K562 (cell line): ENCODE results near the gene NMRK1. TPM values are rescaled to one million over a fixed set of nuclear protein-coding genes. Genes with fewer than 3 reads are reported as not detected.
A peak's percentile ranks its signal among the peaks of the same experiment; 100 is the strongest.

Source experiments
- CREB1 ChIP-seq, 2 experiments: sonication (generic) in 1 of 2; formaldehyde crosslinking in 1 of 2; IDR thresholded peaks; 2 replicates each; pipeline versions ENCODE4 v1.6.1 to v1.8.0; 2012 to 2022; ENCODE audit warnings: inconsistent platforms in 1 of 2, mild to moderate bottlenecking in 1 of 2, missing genetic modification reagents in 1 of 2, moderate library complexity in 1 of 2
- CXXC5 ChIP-seq: fragments of 250-450 bp; sonication (Bioruptor Pico); IDR thresholded peaks from 2 replicates; pipeline ENCODE4 v1.8.0; 2022; ENCODE audit warnings: inconsistent platforms, mild to moderate bottlenecking, moderate library complexity
- GMEB1 ChIP-seq: fragments of 250-450 bp; sonication (Bioruptor Pico); IDR thresholded peaks from 2 replicates; pipeline ENCODE4 v1.4.0; 2020; ENCODE audit warnings: mild to moderate bottlenecking
- JUNB ChIP-seq: fragments of 450-650 bp; formaldehyde crosslinking; conservative IDR thresholded peaks from 2 replicates; pipeline ENCODE4 v1.4.0; 2020; ENCODE audit warnings: mild to moderate bottlenecking
- L3MBTL2 ChIP-seq: fragments of 450-650 bp; IDR thresholded peaks from 2 replicates; pipeline ENCODE4 v1.6.1; 2016; ENCODE audit warnings: mild to moderate bottlenecking, moderate library complexity
- MAX ChIP-seq: sonication (generic); formaldehyde crosslinking; IDR thresholded peaks from 2 replicates; pipeline ENCODE4 v1.9.0; 2022; ENCODE audit warnings: mild to moderate bottlenecking, missing genetic modification reagents
- POLR2B ChIP-seq: fragments of 450-650 bp; IDR thresholded peaks from 2 replicates; pipeline ENCODE4 v1.6.1; 2018; ENCODE audit warnings: low read depth; ENCODE audit not compliant: partially characterized antibody
- POLR2G ChIP-seq: fragments of 200-400 bp; formaldehyde crosslinking; IDR thresholded peaks from 2 replicates; pipeline ENCODE4 v1.6.1; 2017; ENCODE audit warnings: low read depth, mild to moderate bottlenecking, antibody characterized with exemption, low read length, moderate library complexity
- SIN3B ChIP-seq: fragments of 450-650 bp; IDR thresholded peaks from 2 replicates; pipeline ENCODE4 v1.6.1; 2017; ENCODE audit warnings: low read depth, mild to moderate bottlenecking, moderate library complexity
- YY1 ChIP-seq, 3 experiments: IDR thresholded peaks; 2 replicates each; pipeline ENCODE4 v1.6.1; 2011; ENCODE audit warnings: low read length in 2 of 3, mild to moderate bottlenecking in 2 of 3, moderate library complexity in 2 of 3, borderline replicate concordance in 1 of 3, control low read depth in 1 of 3, low read depth in 1 of 3; ENCODE audit not compliant: insufficient read depth in 3 of 3, insufficient replicate concordance in 2 of 3, control insufficient read depth in 1 of 3, insufficient read length in 1 of 3; ENCODE audit errors: extremely low read depth in 1 of 3
- ZNF592 ChIP-seq: fragments of 450-650 bp; IDR thresholded peaks from 2 replicates; pipeline ENCODE4 v1.6.1; 2017; ENCODE audit warnings: antibody characterized with exemption, mild to moderate bottlenecking
- ZNF644 ChIP-seq: fragments of 200-800 bp; sonication (Bioruptor generic); IDR thresholded peaks from 2 replicates; pipeline ENCODE4 v1.6.1; 2016; ENCODE audit warnings: low read depth, missing genetic modification characterization, missing compliant biosample characterization
- ZNF766 ChIP-seq: fragments of 200-800 bp; sonication (Bioruptor generic); conservative IDR thresholded peaks from 2 replicates; pipeline ENCODE4 v1.6.1; 2016; ENCODE audit warnings: missing genetic modification characterization, missing compliant biosample characterization
- polyA plus RNA-seq, 8 experiments: library from polyadenylated mRNA; depleted of rRNA in 4 of 8; stranded (reverse) in 5 of 8; unstranded in 3 of 8; fragments of >200 nt; fragmentation: Nextera tagmentation in 2 of 8; fragmentation: Illumina TruSeq in 1 of 8; extraction: Ambion mirVana in 2 of 8; extraction: Trizol in 1 of 8; gene quantifications; 2 replicates each; pipeline versions ENCODE4 v1.2.1 to v1.2.3, GENCODE V29; 2011 to 2014; ENCODE audit warnings: inconsistent platforms in 1 of 8, missing spikeins in 1 of 8
- total RNA-seq, 7 experiments: library from RNA; depleted of rRNA in 6 of 7; stranded (reverse); fragments of >200 nt in 6 of 7; fragmentation: Illumina TruSeq in 2 of 7; extraction: Trizol in 2 of 7; gene quantifications; 2 replicates each; pipeline versions ENCODE4 v1.2.1 to v1.2.3, GENCODE V29; 2011 to 2021; ENCODE audit warnings: low replicate concordance in 1 of 7
- TF ChIP-seq, protein P1 (sequence below): sonication (generic); formaldehyde crosslinking; IDR thresholded peaks from 2 replicates; pipeline ENCODE4 v1.9.0; 2022; ENCODE audit warnings: mild to moderate bottlenecking, missing genetic modification reagents
- TF ChIP-seq, protein P2 (sequence below), 2 experiments: fragments of 450-650 bp; conservative IDR thresholded peaks; 2 replicates each; pipeline ENCODE4 v1.6.1; 2017; ENCODE audit warnings: mild to moderate bottlenecking in 2 of 2, moderate library complexity in 2 of 2

Gene NMRK1
- total and polyA plus RNA-seq, 9 of the 15 experiments (the other 6 are each of a cell fraction or from before 2014, with no cell fraction given), result 1.1 to 3.5 (median 1.7) TPM

DNA sequence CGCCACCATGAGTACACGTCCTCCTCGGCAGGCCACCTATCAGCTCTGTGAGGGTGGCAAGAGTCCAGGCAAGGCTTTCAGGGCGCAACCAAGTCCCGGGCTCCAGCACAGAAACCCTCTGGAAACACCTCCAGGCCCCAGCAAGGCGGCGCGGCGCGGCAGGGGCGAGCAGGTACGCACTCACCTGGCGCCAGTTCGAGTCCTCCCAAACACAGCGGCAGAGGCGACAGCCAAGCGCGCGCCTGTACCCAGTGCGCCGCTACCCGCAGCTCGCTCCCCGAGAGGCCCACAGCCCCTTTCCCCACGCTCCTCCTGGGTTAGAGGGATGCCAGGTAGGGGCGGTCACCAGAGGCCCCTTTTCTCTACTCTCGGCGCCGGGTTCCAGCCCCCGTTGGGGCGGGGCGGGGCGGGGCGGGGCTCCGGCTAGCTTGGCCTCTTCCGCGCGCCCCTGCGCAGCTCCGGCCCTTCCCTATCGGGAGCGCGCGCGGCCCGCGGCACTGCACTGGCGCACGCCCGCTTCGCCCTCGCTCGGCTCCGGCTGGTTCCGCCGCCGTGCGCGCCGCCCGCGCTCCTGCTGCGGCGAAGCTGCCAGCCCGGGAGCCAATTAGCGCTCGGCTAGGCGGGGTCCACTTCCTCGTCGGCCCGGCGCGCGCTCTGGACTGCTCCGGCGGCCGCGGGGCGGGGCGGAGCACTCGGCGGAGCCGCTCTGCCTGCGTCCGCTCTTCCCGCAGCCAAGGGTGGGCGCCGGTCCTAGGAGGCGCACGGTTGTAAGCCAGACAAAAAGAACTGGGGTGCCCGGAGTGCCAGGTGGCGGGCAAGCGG is at the start of gene NMRK1, which contains the start of gene OSTF1 (continued):
- TF ChIP-seq POLR2G (peak; percentile 91), GMEB1 (CRISPR knock-in tag) (peak; percentile 80), ZNF766 (CRISPR knock-in tag) (peak; percentile 71), CXXC5 (CRISPR knock-in tag) (peak; percentile 62; the same call in 1 of the 2 replicates), POLR2B (peak; percentile 56), YY1 (IDR thresholded peaks at IDR 0.05; ENCODE audit: borderline replicate concordance in 1 of 3, control insufficient read depth in 1 of 3, extremely low read depth in 1 of 3, insufficient read depth in 3 of 3, insufficient read length in 1 of 3, insufficient replicate concordance in 2 of 3, low read depth in 1 of 3, low read length in 2 of 3) (peak in 1 of 3 experiments; percentile 10), SIN3B (0 out of 2 replicates have a peak, but pooled peaks have one; percentile 8), L3MBTL2 (peak; percentile 34; the same call in 1 of the 2 replicates), ZNF644 (tag) (0 out of 2 replicates have a peak, but pooled peaks have one; percentile 28), CREB1 (IDR thresholded peaks at IDR 0.05) (0 out of 2 replicates have a peak, but pooled peaks have one; percentile 8), CREB1 (CRISPR knock-in tag; IDR thresholded peaks at IDR 0.05) (no peak), JUNB (CRISPR knock-in tag) (no peak), MAX (CRISPR knock-in tag) (peak; percentile 45; the same call in 1 of the 2 replicates), ZNF592 (no peak)
- TF ChIP-seq, protein P1, sequence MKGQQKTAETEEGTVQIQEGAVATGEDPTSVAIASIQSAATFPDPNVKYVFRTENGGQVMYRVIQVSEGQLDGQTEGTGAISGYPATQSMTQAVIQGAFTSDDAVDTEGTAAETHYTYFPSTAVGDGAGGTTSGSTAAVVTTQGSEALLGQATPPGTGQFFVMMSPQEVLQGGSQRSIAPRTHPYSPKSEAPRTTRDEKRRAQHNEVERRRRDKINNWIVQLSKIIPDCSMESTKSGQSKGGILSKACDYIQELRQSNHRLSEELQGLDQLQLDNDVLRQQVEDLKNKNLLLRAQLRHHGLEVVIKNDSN (CRISPR knock-in tag), result no peak
- TF ChIP-seq, protein P2, sequence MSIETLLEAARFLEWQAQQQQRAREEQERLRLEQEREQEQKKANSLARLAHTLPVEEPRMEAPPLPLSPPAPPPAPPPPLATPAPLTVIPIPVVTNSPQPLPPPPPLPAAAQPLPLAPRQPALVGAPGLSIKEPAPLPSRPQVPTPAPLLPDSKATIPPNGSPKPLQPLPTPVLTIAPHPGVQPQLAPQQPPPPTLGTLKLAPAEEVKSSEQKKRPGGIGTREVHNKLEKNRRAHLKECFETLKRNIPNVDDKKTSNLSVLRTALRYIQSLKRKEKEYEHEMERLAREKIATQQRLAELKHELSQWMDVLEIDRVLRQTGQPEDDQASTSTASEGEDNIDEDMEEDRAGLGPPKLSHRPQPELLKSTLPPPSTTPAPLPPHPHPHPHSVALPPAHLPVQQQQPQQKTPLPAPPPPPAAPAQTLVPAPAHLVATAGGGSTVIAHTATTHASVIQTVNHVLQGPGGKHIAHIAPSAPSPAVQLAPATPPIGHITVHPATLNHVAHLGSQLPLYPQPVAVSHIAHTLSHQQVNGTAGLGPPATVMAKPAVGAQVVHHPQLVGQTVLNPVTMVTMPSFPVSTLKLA (conservative IDR thresholded peaks at IDR 0.05), result 0 out of 4 replicates have a peak, but pooled peaks of 1 of the 2 experiments have one; percentile 12
